ENCODE measurements around the gene CCER1. TPM values are rescaled to one million over a fixed set of nuclear protein-coding genes. Genes with fewer than 3 reads are reported as not detected.

Gene CCER1
- total RNA-seq, 1 donor from 2014 or later = not detected

DNA sequence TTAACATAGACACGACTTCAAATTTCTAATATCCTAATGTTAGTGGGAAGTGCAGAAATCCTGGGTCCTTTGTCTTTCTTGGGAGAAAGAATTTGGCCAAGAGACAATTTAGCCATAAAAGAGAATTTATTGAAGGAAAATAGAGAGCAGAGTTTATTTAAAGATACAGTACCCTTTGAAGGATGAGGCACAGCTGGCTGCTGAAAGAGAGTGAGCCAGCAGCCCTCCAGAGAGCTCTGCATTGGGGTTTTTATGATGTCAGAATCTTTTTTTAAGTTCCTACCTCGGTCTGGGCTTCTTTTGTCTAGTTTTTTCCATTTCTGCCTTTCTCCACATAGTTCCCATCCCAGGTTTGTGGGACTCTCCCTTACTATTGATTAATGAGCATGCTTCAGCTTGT lies 37.5 kb downstream of the CCER1 start:
- FAIRE-seq = no peak
- peaks cover 4% of the 10 kb centered on the region for H3K4me1 ChIP-seq (ENCODE audit: insufficient read depth, low read length)
- H3K4me3 ChIP-seq (ENCODE audit: insufficient read depth, low read depth, low read length) = no peak overlapping the region
- H3K27ac ChIP-seq (ENCODE audit: low read depth, low read length) = no peak overlapping the region
- H3K9me3 Mint-ChIP-seq (ENCODE audit: unreplicated experiment) = peaks cover 1% of the 10 kb centered on the region
- no peak overlapping the region for H3K9ac ChIP-seq (ENCODE audit: low read length)
- no peaks in the 10 kb centered on the region for H4K20me1 ChIP-seq (ENCODE audit: insufficient read depth, low read length)
- no peak overlapping the region for H3K4me2 ChIP-seq (ENCODE audit: low read length)
- no peaks in the 10 kb centered on the region for H3K27me3 Mint-ChIP-seq (ENCODE audit: low read depth, unreplicated experiment)
- TF ChIP-seq, protein P1, sequence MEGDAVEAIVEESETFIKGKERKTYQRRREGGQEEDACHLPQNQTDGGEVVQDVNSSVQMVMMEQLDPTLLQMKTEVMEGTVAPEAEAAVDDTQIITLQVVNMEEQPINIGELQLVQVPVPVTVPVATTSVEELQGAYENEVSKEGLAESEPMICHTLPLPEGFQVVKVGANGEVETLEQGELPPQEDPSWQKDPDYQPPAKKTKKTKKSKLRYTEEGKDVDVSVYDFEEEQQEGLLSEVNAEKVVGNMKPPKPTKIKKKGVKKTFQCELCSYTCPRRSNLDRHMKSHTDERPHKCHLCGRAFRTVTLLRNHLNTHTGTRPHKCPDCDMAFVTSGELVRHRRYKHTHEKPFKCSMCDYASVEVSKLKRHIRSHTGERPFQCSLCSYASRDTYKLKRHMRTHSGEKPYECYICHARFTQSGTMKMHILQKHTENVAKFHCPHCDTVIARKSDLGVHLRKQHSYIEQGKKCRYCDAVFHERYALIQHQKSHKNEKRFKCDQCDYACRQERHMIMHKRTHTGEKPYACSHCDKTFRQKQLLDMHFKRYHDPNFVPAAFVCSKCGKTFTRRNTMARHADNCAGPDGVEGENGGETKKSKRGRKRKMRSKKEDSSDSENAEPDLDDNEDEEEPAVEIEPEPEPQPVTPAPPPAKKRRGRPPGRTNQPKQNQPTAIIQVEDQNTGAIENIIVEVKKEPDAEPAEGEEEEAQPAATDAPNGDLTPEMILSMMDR (IDR thresholded peaks at IDR 0.05; ENCODE audit: insufficient read depth, low read depth, low read length) = no peak
- TF ChIP-seq EZH2 (IDR thresholded peaks at IDR 0.05; ENCODE audit: insufficient read depth, low read length) = no peak
- H3K79me2 ChIP-seq (ENCODE audit: insufficient read depth, low read length) = no peaks in the 10 kb centered on the region
- H3K27ac Mint-ChIP-seq (ENCODE audit: unreplicated experiment) = no peak overlapping the region
- H3K36me3 Mint-ChIP-seq (ENCODE audit: low read depth, unreplicated experiment) = no peaks in the 10 kb centered on the region
- no peak overlapping the region for H3K4me3 Mint-ChIP-seq (ENCODE audit: unreplicated experiment)
- DNase-seq (ENCODE audit: low read depth) = no peak
- no peaks in the 10 kb centered on the region for H3K9me3 ChIP-seq (ENCODE audit: insufficient read depth, low read depth, low read length)
- peaks cover 1% of the 10 kb centered on the region for H3K4me1 Mint-ChIP-seq (ENCODE audit: low read depth, unreplicated experiment)
- H2AFZ ChIP-seq (ENCODE audit: low read depth, low read length) = no peak overlapping the region
- no peaks in the 10 kb centered on the region for H3K36me3 ChIP-seq (ENCODE audit: insufficient read depth, low read length)
- H3K27me3 ChIP-seq (ENCODE audit: insufficient read depth, low read length) = no peaks in the 10 kb centered on the region

DNA sequence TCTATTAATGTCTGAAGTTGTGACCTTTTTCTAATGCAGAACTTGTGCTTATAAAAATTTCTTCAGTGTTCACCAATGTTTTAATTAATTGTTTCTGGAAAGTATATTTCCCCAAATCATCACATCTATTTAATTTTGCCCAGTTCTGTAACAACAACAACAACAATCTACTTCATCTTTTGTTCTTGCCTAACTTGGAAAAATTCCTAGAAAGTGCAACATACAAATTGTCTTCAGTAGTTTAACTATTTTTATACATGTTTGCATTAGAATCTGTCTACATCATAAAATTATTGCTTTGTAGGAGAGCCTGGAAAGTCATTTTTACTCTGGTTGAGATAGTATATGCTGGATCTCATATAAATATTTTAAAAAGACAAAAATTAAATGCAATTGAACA lies 38.5 kb downstream of the CCER1 start:
- no peak overlapping the region for H3K9ac ChIP-seq (ENCODE audit: low read length)
- Mint-ChIP-seq H3K27me3 (ENCODE audit: low read depth, unreplicated experiment) (no peaks in the 10 kb centered on the region), H3K4me3 (ENCODE audit: unreplicated experiment) (no peak overlapping the region), H3K27ac (ENCODE audit: unreplicated experiment) (no peak overlapping the region), H3K9me3 (ENCODE audit: unreplicated experiment) (peaks cover 1% of the 10 kb centered on the region), H3K4me1 (ENCODE audit: low read depth, unreplicated experiment) (peaks cover 1% of the 10 kb centered on the region), H3K36me3 (ENCODE audit: low read depth, unreplicated experiment) (no peaks in the 10 kb centered on the region)
- no peak for TF ChIP-seq EZH2 (IDR thresholded peaks at IDR 0.05; ENCODE audit: insufficient read depth, low read length)
- TF ChIP-seq, protein P1 (IDR thresholded peaks at IDR 0.05; ENCODE audit: insufficient read depth, low read depth, low read length) = no peak
- DNase-seq (ENCODE audit: low read depth) = no peak
- H3K36me3 ChIP-seq (ENCODE audit: insufficient read depth, low read length) = no peaks in the 10 kb centered on the region
- H4K20me1 ChIP-seq (ENCODE audit: insufficient read depth, low read length) = no peaks in the 10 kb centered on the region
- H3K4me2 ChIP-seq (ENCODE audit: low read length) = no peak overlapping the region
- H2AFZ ChIP-seq (ENCODE audit: low read depth, low read length) = no peak overlapping the region
- H3K4me3 ChIP-seq (ENCODE audit: insufficient read depth, low read depth, low read length) = no peak overlapping the region
- H3K27ac ChIP-seq (ENCODE audit: low read depth, low read length) = no peak overlapping the region
- peaks cover 2% of the 10 kb centered on the region for H3K4me1 ChIP-seq (ENCODE audit: insufficient read depth, low read length)
- no peaks in the 10 kb centered on the region for H3K9me3 ChIP-seq (ENCODE audit: insufficient read depth, low read depth, low read length)
- H3K27me3 ChIP-seq (ENCODE audit: insufficient read depth, low read length) = no peaks in the 10 kb centered on the region
- H3K79me2 ChIP-seq (ENCODE audit: insufficient read depth, low read length) = no peaks in the 10 kb centered on the region
- no peak for FAIRE-seq

DNA sequence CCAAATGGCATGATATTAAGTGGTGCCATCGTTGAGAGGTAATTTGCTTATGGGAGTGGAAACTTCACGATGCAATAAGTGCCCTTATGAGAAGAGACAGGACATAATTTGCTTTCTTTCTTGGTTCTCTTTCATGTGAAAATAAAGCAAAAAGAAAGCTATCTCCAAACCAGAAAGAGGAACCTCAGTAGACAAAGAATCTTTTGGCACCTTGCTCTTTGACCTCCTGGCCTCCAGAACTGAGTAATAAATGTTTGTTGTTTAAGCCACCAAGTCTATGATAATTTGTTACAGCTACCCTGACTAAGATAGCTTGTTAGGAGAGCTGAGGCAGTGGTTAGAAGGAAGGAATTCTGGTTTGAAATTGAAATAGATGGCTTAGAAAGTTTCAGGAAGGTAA lies 39.6 kb downstream of the CCER1 start:
- no peak overlapping the region for H3K4me2 ChIP-seq (ENCODE audit: low read length)
- peaks cover 1% of the 10 kb centered on the region for H3K9me3 Mint-ChIP-seq (ENCODE audit: unreplicated experiment)
- no peaks in the 10 kb centered on the region for H3K36me3 ChIP-seq (ENCODE audit: insufficient read depth, low read length)
- no peak overlapping the region for H3K4me3 Mint-ChIP-seq (ENCODE audit: unreplicated experiment)
- no peaks in the 10 kb centered on the region for H3K27me3 ChIP-seq (ENCODE audit: insufficient read depth, low read length)
- no peaks in the 10 kb centered on the region for H4K20me1 ChIP-seq (ENCODE audit: insufficient read depth, low read length)
- no peak overlapping the region for H3K27ac ChIP-seq (ENCODE audit: low read depth, low read length)
- no peak overlapping the region for H3K27ac Mint-ChIP-seq (ENCODE audit: unreplicated experiment)
- H2AFZ ChIP-seq (ENCODE audit: low read depth, low read length) = no peak overlapping the region
- no peak overlapping the region for H3K9ac ChIP-seq (ENCODE audit: low read length)
- no peak for DNase-seq (ENCODE audit: low read depth)
- no peaks in the 10 kb centered on the region for H3K79me2 ChIP-seq (ENCODE audit: insufficient read depth, low read length)
- H3K4me1 Mint-ChIP-seq (ENCODE audit: low read depth, unreplicated experiment) = peaks cover 1% of the 10 kb centered on the region
- TF ChIP-seq EZH2 (IDR thresholded peaks at IDR 0.05; ENCODE audit: insufficient read depth, low read length) = no peak
- TF ChIP-seq, protein P1 (IDR thresholded peaks at IDR 0.05; ENCODE audit: insufficient read depth, low read depth, low read length) = no peak
- no peaks in the 10 kb centered on the region for H3K36me3 Mint-ChIP-seq (ENCODE audit: low read depth, unreplicated experiment)
- H3K4me1 ChIP-seq (ENCODE audit: insufficient read depth, low read length) = no peaks in the 10 kb centered on the region
- H3K4me3 ChIP-seq (ENCODE audit: insufficient read depth, low read depth, low read length) = no peak overlapping the region
- no peak for FAIRE-seq
- H3K9me3 ChIP-seq (ENCODE audit: insufficient read depth, low read depth, low read length) = no peaks in the 10 kb centered on the region
- no peaks in the 10 kb centered on the region for H3K27me3 Mint-ChIP-seq (ENCODE audit: low read depth, unreplicated experiment)

All from astrocyte (in vitro differentiated cells and primary cell).